Measurements from ENCODE around the gene FKBP7. TPM values are rescaled to one million over a fixed set of nuclear protein-coding genes. Genes with fewer than 3 reads are reported as not detected.

FKBP7 gene
- total and polyA plus RNA-seq, 2 of the 8 experiments (the other 6 are each of a cell fraction or from before 2014, with no cell fraction given), result 3.6 to 7.0 TPM

DNA sequence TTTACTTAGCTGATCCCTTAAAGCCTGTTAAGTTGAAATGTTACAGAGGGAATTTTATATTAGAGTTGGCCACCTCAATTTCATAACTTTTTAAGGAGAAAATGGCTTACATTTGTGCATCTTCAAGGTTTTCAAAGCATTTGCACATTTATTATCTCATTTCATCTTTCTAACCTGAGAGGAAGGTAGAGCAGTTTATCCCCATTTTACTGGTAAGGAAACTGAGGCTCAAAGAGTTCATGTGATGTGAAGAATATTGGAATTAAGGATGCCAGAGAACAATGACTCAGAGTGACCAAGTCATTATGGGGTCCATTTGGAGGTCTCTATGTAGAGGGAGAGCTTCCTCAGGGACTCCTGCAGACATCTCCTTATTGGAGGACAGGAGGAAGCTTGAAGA is 62.4 kb downstream of the FKBP7 start (continued):
- TF ChIP-seq, protein P1, sequence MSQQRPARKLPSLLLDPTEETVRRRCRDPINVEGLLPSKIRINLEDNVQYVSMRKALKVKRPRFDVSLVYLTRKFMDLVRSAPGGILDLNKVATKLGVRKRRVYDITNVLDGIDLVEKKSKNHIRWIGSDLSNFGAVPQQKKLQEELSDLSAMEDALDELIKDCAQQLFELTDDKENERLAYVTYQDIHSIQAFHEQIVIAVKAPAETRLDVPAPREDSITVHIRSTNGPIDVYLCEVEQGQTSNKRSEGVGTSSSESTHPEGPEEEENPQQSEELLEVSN (IDR thresholded peaks at IDR 0.05), result no peak
- TF ChIP-seq SP4 (IDR thresholded peaks at IDR 0.05; ENCODE audit: low read length) (no peak), EP300 (IDR thresholded peaks at IDR 0.05; ENCODE audit: borderline replicate concordance in 1 of 2, low read depth in 2 of 2, low read length in 2 of 2) (no peak), FOSL1 (IDR thresholded peaks at IDR 0.05; ENCODE audit: insufficient read depth, low read depth, low read length) (no peak), PHF8 (conservative IDR thresholded peaks at IDR 0.05; ENCODE audit: low read depth, low read length) (no peak)
- TF ChIP-seq, protein P2, sequence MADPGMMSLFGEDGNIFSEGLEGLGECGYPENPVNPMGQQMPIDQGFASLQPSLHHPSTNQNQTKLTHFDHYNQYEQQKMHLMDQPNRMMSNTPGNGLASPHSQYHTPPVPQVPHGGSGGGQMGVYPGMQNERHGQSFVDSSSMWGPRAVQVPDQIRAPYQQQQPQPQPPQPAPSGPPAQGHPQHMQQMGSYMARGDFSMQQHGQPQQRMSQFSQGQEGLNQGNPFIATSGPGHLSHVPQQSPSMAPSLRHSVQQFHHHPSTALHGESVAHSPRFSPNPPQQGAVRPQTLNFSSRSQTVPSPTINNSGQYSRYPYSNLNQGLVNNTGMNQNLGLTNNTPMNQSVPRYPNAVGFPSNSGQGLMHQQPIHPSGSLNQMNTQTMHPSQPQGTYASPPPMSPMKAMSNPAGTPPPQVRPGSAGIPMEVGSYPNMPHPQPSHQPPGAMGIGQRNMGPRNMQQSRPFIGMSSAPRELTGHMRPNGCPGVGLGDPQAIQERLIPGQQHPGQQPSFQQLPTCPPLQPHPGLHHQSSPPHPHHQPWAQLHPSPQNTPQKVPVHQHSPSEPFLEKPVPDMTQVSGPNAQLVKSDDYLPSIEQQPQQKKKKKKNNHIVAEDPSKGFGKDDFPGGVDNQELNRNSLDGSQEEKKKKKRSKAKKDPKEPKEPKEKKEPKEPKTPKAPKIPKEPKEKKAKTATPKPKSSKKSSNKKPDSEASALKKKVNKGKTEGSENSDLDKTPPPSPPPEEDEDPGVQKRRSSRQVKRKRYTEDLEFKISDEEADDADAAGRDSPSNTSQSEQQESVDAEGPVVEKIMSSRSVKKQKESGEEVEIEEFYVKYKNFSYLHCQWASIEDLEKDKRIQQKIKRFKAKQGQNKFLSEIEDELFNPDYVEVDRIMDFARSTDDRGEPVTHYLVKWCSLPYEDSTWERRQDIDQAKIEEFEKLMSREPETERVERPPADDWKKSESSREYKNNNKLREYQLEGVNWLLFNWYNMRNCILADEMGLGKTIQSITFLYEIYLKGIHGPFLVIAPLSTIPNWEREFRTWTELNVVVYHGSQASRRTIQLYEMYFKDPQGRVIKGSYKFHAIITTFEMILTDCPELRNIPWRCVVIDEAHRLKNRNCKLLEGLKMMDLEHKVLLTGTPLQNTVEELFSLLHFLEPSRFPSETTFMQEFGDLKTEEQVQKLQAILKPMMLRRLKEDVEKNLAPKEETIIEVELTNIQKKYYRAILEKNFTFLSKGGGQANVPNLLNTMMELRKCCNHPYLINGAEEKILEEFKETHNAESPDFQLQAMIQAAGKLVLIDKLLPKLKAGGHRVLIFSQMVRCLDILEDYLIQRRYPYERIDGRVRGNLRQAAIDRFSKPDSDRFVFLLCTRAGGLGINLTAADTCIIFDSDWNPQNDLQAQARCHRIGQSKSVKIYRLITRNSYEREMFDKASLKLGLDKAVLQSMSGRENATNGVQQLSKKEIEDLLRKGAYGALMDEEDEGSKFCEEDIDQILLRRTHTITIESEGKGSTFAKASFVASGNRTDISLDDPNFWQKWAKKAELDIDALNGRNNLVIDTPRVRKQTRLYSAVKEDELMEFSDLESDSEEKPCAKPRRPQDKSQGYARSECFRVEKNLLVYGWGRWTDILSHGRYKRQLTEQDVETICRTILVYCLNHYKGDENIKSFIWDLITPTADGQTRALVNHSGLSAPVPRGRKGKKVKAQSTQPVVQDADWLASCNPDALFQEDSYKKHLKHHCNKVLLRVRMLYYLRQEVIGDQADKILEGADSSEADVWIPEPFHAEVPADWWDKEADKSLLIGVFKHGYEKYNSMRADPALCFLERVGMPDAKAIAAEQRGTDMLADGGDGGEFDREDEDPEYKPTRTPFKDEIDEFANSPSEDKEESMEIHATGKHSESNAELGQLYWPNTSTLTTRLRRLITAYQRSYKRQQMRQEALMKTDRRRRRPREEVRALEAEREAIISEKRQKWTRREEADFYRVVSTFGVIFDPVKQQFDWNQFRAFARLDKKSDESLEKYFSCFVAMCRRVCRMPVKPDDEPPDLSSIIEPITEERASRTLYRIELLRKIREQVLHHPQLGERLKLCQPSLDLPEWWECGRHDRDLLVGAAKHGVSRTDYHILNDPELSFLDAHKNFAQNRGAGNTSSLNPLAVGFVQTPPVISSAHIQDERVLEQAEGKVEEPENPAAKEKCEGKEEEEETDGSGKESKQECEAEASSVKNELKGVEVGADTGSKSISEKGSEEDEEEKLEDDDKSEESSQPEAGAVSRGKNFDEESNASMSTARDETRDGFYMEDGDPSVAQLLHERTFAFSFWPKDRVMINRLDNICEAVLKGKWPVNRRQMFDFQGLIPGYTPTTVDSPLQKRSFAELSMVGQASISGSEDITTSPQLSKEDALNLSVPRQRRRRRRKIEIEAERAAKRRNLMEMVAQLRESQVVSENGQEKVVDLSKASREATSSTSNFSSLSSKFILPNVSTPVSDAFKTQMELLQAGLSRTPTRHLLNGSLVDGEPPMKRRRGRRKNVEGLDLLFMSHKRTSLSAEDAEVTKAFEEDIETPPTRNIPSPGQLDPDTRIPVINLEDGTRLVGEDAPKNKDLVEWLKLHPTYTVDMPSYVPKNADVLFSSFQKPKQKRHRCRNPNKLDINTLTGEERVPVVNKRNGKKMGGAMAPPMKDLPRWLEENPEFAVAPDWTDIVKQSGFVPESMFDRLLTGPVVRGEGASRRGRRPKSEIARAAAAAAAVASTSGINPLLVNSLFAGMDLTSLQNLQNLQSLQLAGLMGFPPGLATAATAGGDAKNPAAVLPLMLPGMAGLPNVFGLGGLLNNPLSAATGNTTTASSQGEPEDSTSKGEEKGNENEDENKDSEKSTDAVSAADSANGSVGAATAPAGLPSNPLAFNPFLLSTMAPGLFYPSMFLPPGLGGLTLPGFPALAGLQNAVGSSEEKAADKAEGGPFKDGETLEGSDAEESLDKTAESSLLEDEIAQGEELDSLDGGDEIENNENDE (IDR thresholded peaks at IDR 0.05; ENCODE audit: insufficient replicate concordance, low read length), result no peak

Measured in H1 (cell line).